GM06990 (cell line): ENCODE measurements around the gene TMEM223.
A peak's percentile ranks its signal among the peaks of the same experiment; 100 is the strongest.

Experiments used
- DNase-seq: peaks from one replicate; pipeline ENCODE4 v3.0.0-alpha.2; 2011; ENCODE audit not compliant: insufficient read length; ENCODE audit errors: extremely low read depth
- H3K27me3 ChIP-seq: replicated peaks from 2 replicates; pipeline ENCODE4 v1.6.0; 2011; ENCODE audit warnings: low read length; ENCODE audit not compliant: control insufficient read depth, insufficient read depth
- H3K36me3 ChIP-seq: 2 replicates; pipeline ENCODE4 v1.5.1; 2011; ENCODE audit warnings: low read length; ENCODE audit not compliant: control insufficient read depth, insufficient read depth
- H3K4me3 ChIP-seq: replicated peaks from 2 replicates; pipeline ENCODE4 v1.5.1; 2011; ENCODE audit warnings: low read depth, mild to moderate bottlenecking, control low read depth, low read length
- CTCF ChIP-seq: IDR thresholded peaks from 2 replicates; pipeline ENCODE4 v1.5.1; 2011; ENCODE audit warnings: low read length, control low read depth, mild to moderate bottlenecking, inconsistent platforms; ENCODE audit not compliant: insufficient read depth, poor library complexity, severe bottlenecking

Gene TMEM223

GRCh38 chr11:62811659-62812058 lies 19.9 kb upstream of the TMEM223 start:
- Histone ChIP-seq H3K4me3 (no peak overlapping the region), H3K27me3 (no peaks in the 10 kb centered on the region), H3K36me3 (peaks cover 1% of the 10 kb centered on the region; the same call in 1 of the 2 replicates)
- no peak for DNase-seq
- TF ChIP-seq CTCF = no peak

DNA sequence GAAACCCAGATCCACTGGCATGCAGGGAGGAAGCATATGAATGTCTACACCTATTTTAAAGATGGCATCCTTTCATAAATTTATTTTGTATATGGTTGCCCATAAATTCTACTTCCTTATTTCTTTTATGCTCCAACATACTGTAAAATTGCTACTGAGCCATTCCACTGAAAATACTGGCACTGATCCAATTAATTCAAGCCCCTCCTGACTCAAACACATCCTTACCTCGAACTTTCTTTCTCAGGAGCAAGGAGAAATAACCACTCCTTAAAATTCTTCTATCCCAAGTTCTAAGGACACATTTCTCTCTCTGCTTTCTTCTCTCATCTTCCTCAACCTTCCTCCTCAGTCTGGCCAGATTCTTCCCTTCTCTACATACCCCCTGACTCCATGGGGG lies 18.9 kb upstream of the TMEM223 start:
- Histone ChIP-seq H3K36me3 (no peaks in the 10 kb centered on the region; the same call in 1 of the 2 replicates), H3K4me3 (no peak overlapping the region), H3K27me3 (no peaks in the 10 kb centered on the region)
- no peak for TF ChIP-seq CTCF
- DNase-seq = no peak

DNA sequence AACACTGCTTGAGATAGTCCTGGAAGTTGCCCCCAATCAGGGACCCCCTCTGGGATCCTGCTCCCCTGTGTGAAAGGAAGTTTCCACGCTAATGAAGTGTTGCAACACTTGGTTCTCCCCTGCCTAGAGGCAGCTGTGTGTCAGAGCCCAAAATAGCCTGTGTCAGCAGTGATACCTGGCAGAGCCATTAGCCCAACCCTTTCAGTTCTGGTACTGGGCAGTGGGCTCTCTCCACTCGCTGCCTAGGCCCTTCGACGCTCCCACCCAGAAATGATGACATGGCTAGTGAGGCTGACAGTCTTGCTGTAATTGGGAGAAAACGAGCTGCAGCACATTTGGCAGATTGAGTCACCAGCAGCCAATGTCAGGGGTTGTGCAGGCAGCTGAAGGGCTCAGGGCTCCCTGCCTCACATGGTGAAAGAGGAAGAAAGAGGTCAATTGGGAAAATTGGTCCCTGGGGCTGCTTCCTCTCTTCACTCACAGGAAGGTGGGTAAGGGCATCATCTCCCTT lies 14.9 kb upstream of the TMEM223 start:
- no peak for TF ChIP-seq CTCF
- no peak for DNase-seq
- Histone ChIP-seq H3K4me3 (peak overlapping the region; percentile 78), H3K36me3 (peaks cover 6% of the 10 kb centered on the region), H3K27me3 (no peaks in the 10 kb centered on the region)

DNA sequence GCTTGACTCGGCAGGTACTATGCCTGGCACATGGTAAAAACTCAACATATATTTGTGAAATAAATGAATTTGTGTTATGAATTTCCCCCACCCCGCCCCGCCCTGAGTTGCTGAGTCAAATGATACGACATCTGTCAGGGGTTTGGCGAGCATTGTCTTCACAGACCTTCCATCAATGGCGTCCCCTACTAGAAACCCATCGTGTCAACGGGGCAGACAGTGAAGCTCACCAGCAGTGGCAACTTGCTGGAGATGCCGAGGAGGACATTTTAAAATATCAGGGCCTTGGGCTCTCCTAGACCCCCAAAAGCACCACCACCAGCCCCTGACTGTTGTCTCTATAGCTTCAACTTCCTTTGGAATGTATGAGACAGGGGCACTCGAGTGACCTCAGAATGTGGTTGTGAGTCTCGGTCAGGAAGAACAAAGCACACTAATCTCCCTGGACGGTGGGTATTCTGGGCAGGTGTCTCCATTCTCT lies 14.2 kb upstream of the TMEM223 start:
- peaks cover 13% of the 10 kb centered on the region for H3K36me3 ChIP-seq
- TF ChIP-seq CTCF = no peak
- H3K4me3 ChIP-seq = peak overlapping the region; percentile 78
- DNase-seq = no peak
- no peaks in the 10 kb centered on the region for H3K27me3 ChIP-seq

DNA sequence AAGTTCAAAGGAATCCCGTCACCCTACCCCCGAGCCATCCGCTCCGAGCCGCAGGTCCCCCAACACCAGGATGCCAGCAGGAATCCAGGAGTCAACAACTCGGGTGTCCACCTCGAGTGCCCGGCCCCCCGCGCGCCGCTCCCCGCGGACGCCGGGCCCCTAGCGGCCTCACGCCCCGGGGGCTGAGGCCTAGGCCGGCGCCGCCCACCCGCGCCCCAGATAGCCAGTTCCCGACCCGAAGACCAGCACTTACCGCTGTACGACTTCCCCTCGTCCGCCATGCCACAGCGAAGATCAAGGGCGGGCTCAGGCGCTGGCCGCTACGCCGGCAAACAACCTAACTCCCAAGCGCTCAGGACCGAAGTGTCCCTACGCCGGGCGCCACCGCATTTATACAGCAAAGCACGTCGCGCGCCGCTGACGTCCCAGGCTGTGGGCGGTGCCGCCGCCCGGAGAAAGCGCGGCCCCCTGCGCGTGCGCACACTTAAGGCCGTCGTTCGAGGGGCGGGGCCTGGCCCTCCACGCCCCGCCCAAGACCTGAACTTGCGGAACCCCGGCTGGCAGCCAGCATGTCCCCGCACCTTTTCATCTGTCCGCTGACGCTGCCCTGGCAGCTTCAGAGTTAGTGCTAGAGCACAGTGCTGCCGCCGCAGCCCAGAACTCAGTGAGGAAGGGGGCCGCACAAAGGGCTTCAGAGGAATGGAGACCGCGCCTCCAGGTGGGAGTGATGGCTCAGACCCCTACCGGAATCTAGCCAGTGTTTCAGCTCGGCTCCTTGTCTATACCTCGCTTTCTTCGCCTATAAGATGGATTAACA lies 13.5 kb upstream of the TMEM223 start, which contains the start of gene NXF1:
Gene NXF1 (minus strand): TSS at position 365 of the 817 bp plus-strand sequence. CDS start 84 bp downstream, at position 281.
- Histone ChIP-seq H3K36me3 (peaks cover 15% of the 10 kb centered on the region), H3K4me3 (peak within 1 kb of the TSS; percentile 78), H3K27me3 (no peaks in the 10 kb centered on the region)
- DNase-seq = peak; percentile 98
- no peak for TF ChIP-seq CTCF
